ENCODE measurements around the gene CCNT2. TPM values are rescaled to one million over a fixed set of nuclear protein-coding genes. Genes with fewer than 3 reads are reported as not detected.
"Not testable (repeated sequence)": the region's sequence is repeated elsewhere in the genome, so short reads cannot be mapped to it uniquely, and the experiment has no call there.

Gene CCNT2
- total RNA-seq, 2 donors from 2014 or later = 38.9 to 55.8 TPM

DNA sequence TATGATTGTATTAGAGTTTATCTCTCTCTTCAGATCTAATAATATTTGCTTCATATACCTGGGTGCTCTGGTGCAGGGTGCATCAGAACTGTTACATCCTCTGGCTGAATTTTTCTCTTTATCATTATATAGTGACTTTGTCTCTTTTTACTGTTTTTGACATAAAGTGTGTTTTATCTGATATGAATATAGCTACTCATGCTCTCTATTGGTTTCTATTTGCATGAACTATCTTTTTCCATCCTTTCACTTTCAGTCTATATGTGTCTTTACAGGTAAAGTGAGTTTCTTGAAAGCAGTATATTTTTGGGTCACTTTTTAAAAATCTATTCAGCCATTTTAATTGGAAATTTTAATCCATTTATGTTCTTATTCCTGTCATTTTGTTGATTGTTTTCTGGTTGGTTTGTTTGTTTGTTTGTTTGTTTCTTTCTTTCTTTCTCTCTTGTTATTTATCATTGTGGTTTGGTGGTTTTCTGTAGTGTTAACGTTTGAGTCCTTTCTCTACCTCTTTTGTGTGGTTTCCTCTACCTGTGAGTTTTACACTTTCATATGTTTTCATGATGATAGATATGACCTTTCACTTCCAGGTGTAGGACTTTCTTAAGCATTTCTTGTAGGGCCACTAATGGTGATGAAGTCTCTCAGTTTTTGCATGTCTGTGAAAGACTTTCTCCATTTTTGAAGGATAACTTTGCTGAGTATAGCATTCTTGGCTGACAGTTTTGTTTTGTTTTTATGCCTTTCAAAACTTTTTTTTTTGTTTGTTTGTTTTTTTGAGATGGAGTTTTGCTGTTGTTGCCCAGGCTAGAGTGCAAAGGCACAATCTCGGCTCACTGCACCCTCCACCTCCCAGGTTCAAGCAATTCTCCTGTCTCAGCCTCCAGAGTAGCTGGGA lies 54.9 kb downstream of the CCNT2 start:
- H3K4me1 Mint-ChIP-seq (ENCODE audit: low read depth in 2 of 2) = peaks cover 0 to 4% of the 10 kb centered on the region in 2 donors
- no peak overlapping the region for H3K4me3 Mint-ChIP-seq
- peaks cover 22% of the 10 kb centered on the region for H3K36me3 Mint-ChIP-seq
- DNase-seq (ENCODE audit: low spot score) (no peak), ATAC-seq (no peak)
- peaks cover 1 to 2% of the 10 kb centered on the region in 2 donors for H3K27me3 Mint-ChIP-seq
- no peak overlapping the region for H3K27ac Mint-ChIP-seq
- peaks cover 13% of the 10 kb centered on the region for H3K9me3 Mint-ChIP-seq

GRCh38 chr2:134975281-134976009 lies 56.8 kb downstream of the CCNT2 start:
- peak in 1 of 2 donors; percentile 36 for ATAC-seq
- Mint-ChIP-seq H3K36me3 (peaks cover 22% of the 10 kb centered on the region), H3K4me1 (ENCODE audit: low read depth in 2 of 2) (no peaks in the 10 kb centered on the region), H3K9me3 (peaks cover 13% of the 10 kb centered on the region), H3K4me3 (no peak overlapping the region), H3K27ac (no peak overlapping the region), H3K27me3 (peaks cover 4 to 6% of the 10 kb centered on the region in 2 donors)
- no peak for DNase-seq (ENCODE audit: low spot score)

- Mint-ChIP-seq H3K27ac (no peak overlapping the region), H3K36me3 (peaks cover 22% of the 10 kb centered on the region)
- no peak for DNase-seq (ENCODE audit: low spot score)
Observed at GRCh38 chr2:134976074-134976702, 57.6 kb downstream of the CCNT2 start.

GRCh38 chr2:134977104-134977503 lies 58.5 kb downstream of the CCNT2 start:
- H3K9me3 Mint-ChIP-seq = peaks cover 13% of the 10 kb centered on the region
- not testable (repeated sequence) for H3K4me3 Mint-ChIP-seq; H3K27me3 Mint-ChIP-seq; ATAC-seq; H3K4me1 Mint-ChIP-seq (ENCODE audit: low read depth in 2 of 2); DNase-seq (ENCODE audit: low spot score); H3K27ac Mint-ChIP-seq
- peaks cover 22% of the 10 kb centered on the region for H3K36me3 Mint-ChIP-seq

More at GRCh38 chr2:134976074-134976702, 57.6 kb downstream of the CCNT2 start:
- H3K4me1 Mint-ChIP-seq (ENCODE audit: low read depth in 2 of 2) = no peaks in the 10 kb centered on the region
- peaks cover 5 to 6% of the 10 kb centered on the region in 2 donors for H3K27me3 Mint-ChIP-seq
- H3K4me3 Mint-ChIP-seq = no peak overlapping the region
- ATAC-seq = no peak
- peaks cover 13% of the 10 kb centered on the region for H3K9me3 Mint-ChIP-seq

DNA sequence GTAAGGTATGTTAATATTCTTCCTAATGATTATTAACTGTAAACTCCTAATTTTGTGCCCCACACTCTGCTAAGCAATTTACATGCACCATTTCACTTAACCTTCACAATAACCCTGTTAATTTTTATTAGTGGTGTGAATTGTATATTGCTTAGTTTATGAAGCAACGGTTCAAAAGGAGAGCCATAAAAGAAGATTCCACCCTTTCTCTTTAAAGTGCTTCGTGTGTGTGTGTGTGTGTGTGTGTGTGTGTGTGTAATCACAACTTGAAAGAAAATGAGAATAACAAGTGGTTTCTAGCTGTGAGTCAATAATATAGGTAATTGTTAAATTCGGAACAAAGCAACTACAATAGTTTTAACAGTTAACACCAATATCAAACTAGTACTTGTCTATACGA lies 60.6 kb downstream of the CCNT2 start:
- Mint-ChIP-seq H3K27ac (no peak overlapping the region), H3K9me3 (peaks cover 12% of the 10 kb centered on the region), H3K27me3 (peaks cover 3 to 6% of the 10 kb centered on the region in 2 donors), H3K36me3 (peaks cover 8% of the 10 kb centered on the region), H3K4me1 (ENCODE audit: low read depth in 2 of 2) (peaks cover 0 to 8% of the 10 kb centered on the region in 2 donors), H3K4me3 (no peak overlapping the region)
- no peak for ATAC-seq
- DNase-seq (ENCODE audit: low spot score) = no peak

DNA sequence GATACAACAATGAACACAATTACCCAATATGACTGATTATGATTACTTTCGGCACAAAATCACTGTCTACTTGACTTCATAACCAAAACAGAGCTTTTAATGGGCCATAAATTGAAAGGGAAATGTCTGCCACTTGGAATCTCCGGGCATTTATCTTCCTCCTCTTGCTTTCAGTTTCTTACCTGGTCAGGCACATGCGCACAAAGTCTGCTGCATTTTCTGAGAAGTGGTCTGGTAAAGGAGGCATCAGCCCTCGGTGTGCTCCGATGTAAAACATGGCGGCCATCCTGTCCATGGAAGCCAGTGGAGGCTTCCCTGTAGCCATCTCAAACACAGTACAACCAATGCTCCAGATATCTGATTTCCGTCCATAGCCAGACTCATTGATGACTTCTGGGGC lies 62.0 kb downstream of the CCNT2 start:
- Mint-ChIP-seq H3K27me3 (peaks cover 3 to 6% of the 10 kb centered on the region in 2 donors), H3K9me3 (peaks cover 4% of the 10 kb centered on the region), H3K27ac (no peak overlapping the region), H3K4me3 (no peak overlapping the region), H3K36me3 (no peaks in the 10 kb centered on the region), H3K4me1 (ENCODE audit: low read depth in 2 of 2) (peaks cover 0 to 8% of the 10 kb centered on the region in 2 donors)
- ATAC-seq = no peak
- DNase-seq (ENCODE audit: low spot score) = no peak

GRCh38 chr2:134982603-134983002 lies 64.0 kb downstream of the CCNT2 start:
- DNase-seq (ENCODE audit: low spot score) = no peak
- Mint-ChIP-seq H3K4me1 (ENCODE audit: low read depth in 2 of 2) (peaks cover 0 to 8% of the 10 kb centered on the region in 2 donors), H3K9me3 (peaks cover 4% of the 10 kb centered on the region), H3K27me3 (peaks cover 10 to 11% of the 10 kb centered on the region in 2 donors), H3K27ac (peak overlapping the region in 1 of 2 donors; percentile 29), H3K36me3 (no peaks in the 10 kb centered on the region), H3K4me3 (no peak overlapping the region)
- no peak for ATAC-seq

- H3K4me1 Mint-ChIP-seq (ENCODE audit: low read depth in 2 of 2) = peaks cover 0 to 8% of the 10 kb centered on the region in 2 donors
Observed at GRCh38 chr2:134985061-134985460, 66.4 kb downstream of the CCNT2 start.

GRCh38 chr2:134988994-134989605 lies 70.5 kb downstream of the CCNT2 start:
- no peak overlapping the region for H3K4me3 Mint-ChIP-seq
- peaks cover 1% of the 10 kb centered on the region for H3K9me3 Mint-ChIP-seq
- no peaks in the 10 kb centered on the region for H3K36me3 Mint-ChIP-seq
- DNase-seq (ENCODE audit: low spot score) = no peak
- H3K4me1 Mint-ChIP-seq (ENCODE audit: low read depth in 2 of 2) = peaks cover 0 to under 1% of the 10 kb centered on the region in 2 donors
- no peak overlapping the region for H3K27ac Mint-ChIP-seq
- peaks cover 14 to 17% of the 10 kb centered on the region in 2 donors for H3K27me3 Mint-ChIP-seq
- no peak for ATAC-seq

More at GRCh38 chr2:134985061-134985460, 66.4 kb downstream of the CCNT2 start:
- DNase-seq (ENCODE audit: low spot score) (no peak), ATAC-seq (no peak)
- Mint-ChIP-seq H3K9me3 (peaks cover 4% of the 10 kb centered on the region), H3K36me3 (no peaks in the 10 kb centered on the region), H3K27ac (no peak overlapping the region), H3K27me3 (peaks cover 11 to 17% of the 10 kb centered on the region in 2 donors), H3K4me3 (no peak overlapping the region)

- H3K36me3 Mint-ChIP-seq = no peaks in the 10 kb centered on the region
Observed at GRCh38 chr2:134999521-134999920, 80.9 kb downstream of the CCNT2 start.

DNA sequence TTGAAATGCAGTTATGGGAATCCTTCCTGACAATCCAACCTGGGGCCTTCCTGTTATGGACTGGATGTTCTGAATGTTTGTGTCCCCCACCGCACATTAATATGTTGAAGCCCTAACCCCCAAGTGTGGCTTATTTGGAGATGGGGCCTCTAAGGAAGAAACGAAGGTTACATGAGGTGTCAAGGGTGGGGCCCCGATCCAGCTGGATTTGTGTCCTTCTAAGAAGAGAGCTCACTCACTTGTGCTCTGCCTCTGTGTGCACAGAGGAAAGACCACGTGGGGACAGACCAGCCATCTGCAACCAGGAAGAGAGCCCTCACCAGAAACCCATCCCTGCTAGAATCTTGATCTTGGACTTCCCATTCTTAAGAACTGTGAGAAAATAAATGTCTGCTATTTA lies 84.2 kb downstream of the CCNT2 start:
- Mint-ChIP-seq H3K36me3 (no peaks in the 10 kb centered on the region), H3K4me1 (ENCODE audit: low read depth in 2 of 2) (peaks cover 3 to 5% of the 10 kb centered on the region in 2 donors), H3K27me3 (peaks cover 13 to 28% of the 10 kb centered on the region in 2 donors), H3K4me3 (no peak overlapping the region), H3K27ac (no peak overlapping the region), H3K9me3 (no peaks in the 10 kb centered on the region)
- no peak for ATAC-seq
- no peak for DNase-seq (ENCODE audit: low spot score)

More at GRCh38 chr2:134999521-134999920, 80.9 kb downstream of the CCNT2 start:
- peaks cover 3 to 4% of the 10 kb centered on the region in 2 donors for H3K4me1 Mint-ChIP-seq (ENCODE audit: low read depth in 2 of 2)
- H3K27ac Mint-ChIP-seq = no peak overlapping the region
- no peaks in the 10 kb centered on the region for H3K9me3 Mint-ChIP-seq
- DNase-seq (ENCODE audit: low spot score) = no peak
- ATAC-seq = no peak
- H3K27me3 Mint-ChIP-seq = peaks cover 12 to 16% of the 10 kb centered on the region in 2 donors
- no peak overlapping the region for H3K4me3 Mint-ChIP-seq

GRCh38 chr2:135004005-135004746 lies 85.6 kb downstream of the CCNT2 start:
- ATAC-seq = peak; percentile 86 to 90
- Mint-ChIP-seq H3K27me3 (peaks cover 13 to 24% of the 10 kb centered on the region in 2 donors), H3K36me3 (no peaks in the 10 kb centered on the region)

More at GRCh38 chr2:135004005-135004746, 85.6 kb downstream of the CCNT2 start:
- no peaks in the 10 kb centered on the region for H3K9me3 Mint-ChIP-seq
- no peak overlapping the region for H3K27ac Mint-ChIP-seq
- H3K4me3 Mint-ChIP-seq = no peak overlapping the region
- DNase-seq (ENCODE audit: low spot score) = peak; percentile 71
- H3K4me1 Mint-ChIP-seq (ENCODE audit: low read depth in 2 of 2) = peaks cover 3 to 5% of the 10 kb centered on the region in 2 donors

Measured in natural killer cell treated with Interleukin-12 subunit alpha and Interleukin-12 subunit beta and Interleukin-15 and Interleukin-18, amount 100 ng/mL, for 72 hours (primary cell).